Activated B cell treated with CpG ODN at 0.5 μM for 24 hours (primary cell): Measurements from ENCODE around the gene TPTE. TPM values are rescaled to one million over a fixed set of nuclear protein-coding genes. Genes with fewer than 3 reads are reported as not detected.
"Not testable (repeated sequence)": the region's sequence is repeated elsewhere in the genome, so short reads cannot be mapped to it uniquely, and the experiment has no call there.

Experiments used
- ATAC-seq: fragments of 200-7000 bp; cut with Tn5 transposase; one replicate; pipeline ENCODE4 v1.10.0; 2021; ENCODE audit warnings: low read depth, mild to moderate bottlenecking, moderate library complexity
- CTCF ChIA-PET: fragments of 350-600 bp; sonication (Branson Sonifier 250); formaldehyde crosslinking; loops from one replicate; lab custom pipeline; 2021; ENCODE audit warnings: antibody characterized with exemption; lab: Charles Lee
- POLR2A ChIA-PET: fragments of 350-600 bp; sonication (Branson Sonifier 250); formaldehyde crosslinking; loops from one replicate; lab custom pipeline; 2021; ENCODE audit warnings: antibody characterized with exemption; lab: Charles Lee
- DNase-seq: peaks from one replicate; pipeline ENCODE4 v3.0.0; 2022
- H3K27ac Mint-ChIP-seq: one replicate; pipeline ENCODE4 v1.8.0; 2020; ENCODE audit warnings: mixed read lengths
- H3K27me3 Mint-ChIP-seq: one replicate; pipeline ENCODE4 v1.8.0; 2021; ENCODE audit warnings: mixed read lengths
- H3K36me3 Mint-ChIP-seq: one replicate; pipeline ENCODE4 v1.8.0; 2021; ENCODE audit warnings: low read depth, mixed read lengths
- H3K4me1 Mint-ChIP-seq: one replicate; pipeline ENCODE4 v1.8.0; 2021; ENCODE audit warnings: mixed read lengths
- H3K4me3 Mint-ChIP-seq: one replicate; pipeline ENCODE4 v1.8.0; 2020; ENCODE audit warnings: mild to moderate bottlenecking, mixed read lengths
- H3K9me3 Mint-ChIP-seq: one replicate; pipeline ENCODE4 v1.8.0; 2020; ENCODE audit warnings: mixed read lengths
- CTCF ChIP-seq: fragments of 200-600 bp; IDR thresholded peaks from one replicate; pipeline ENCODE4 v1.8.0; 2022; ENCODE audit warnings: antibody characterized with exemption, mild to moderate bottlenecking
- intact Hi-C: fragments of 100-400 bp; cut with micrococcal nuclease; formaldehyde crosslinking; loops from one replicate; pipeline ENCODE4 v1.15.1; 2024
- total RNA-seq: library from RNA; stranded (reverse); gene quantifications from 2 replicates; pipeline ENCODE4 v1.2.3, GENCODE V29; 2022

The TPTE gene
- total RNA-seq = not detected in 2 replicates

- no peaks in the 10 kb centered on the region for H3K4me1 Mint-ChIP-seq
- no peaks in the 10 kb centered on the region for H3K36me3 Mint-ChIP-seq
- intact Hi-C loops = no loop called here
- H3K27ac Mint-ChIP-seq = no peak within 1 kb of the TSS
- ATAC-seq (peak; percentile 31), DNase-seq (no peak)
- peaks cover 23% of the 10 kb centered on the region for H3K9me3 Mint-ChIP-seq
- no peak within 1 kb of the TSS for H3K4me3 Mint-ChIP-seq
- POLR2A ChIA-PET = no interaction called here
- TF ChIP-seq CTCF = no peak
- CTCF ChIA-PET = no interaction called here
- H3K27me3 Mint-ChIP-seq = no peaks in the 10 kb centered on the region
Observed at GRCh38 chr21:10521091-10521598, at the start of gene TPTE. Gene TPTE, plus strand, starts transcription at chr21:10521583. Its CDS starts 17,141 bp downstream, at chr21:10538724.

GRCh38 chr21:10471999-10472398 lies 49.4 kb upstream of the TPTE start:
- H3K27me3 Mint-ChIP-seq, H3K9me3 Mint-ChIP-seq, H3K4me1 Mint-ChIP-seq, ATAC-seq, POLR2A ChIA-PET, H3K36me3 Mint-ChIP-seq, CTCF ChIA-PET, H3K27ac Mint-ChIP-seq, DNase-seq, intact Hi-C loops, H3K4me3 Mint-ChIP-seq: not testable (repeated sequence)

- peaks cover 12% of the 10 kb centered on the region for H3K9me3 Mint-ChIP-seq
- POLR2A ChIA-PET, H3K27ac Mint-ChIP-seq, CTCF ChIA-PET, intact Hi-C loops, DNase-seq, ATAC-seq, H3K27me3 Mint-ChIP-seq, H3K36me3 Mint-ChIP-seq, H3K4me3 Mint-ChIP-seq, H3K4me1 Mint-ChIP-seq: not testable (repeated sequence)
Observed at GRCh38 chr21:10477794-10478193, 43.6 kb upstream of the TPTE start.

- H3K4me1 Mint-ChIP-seq, DNase-seq, intact Hi-C loops, CTCF ChIA-PET, H3K36me3 Mint-ChIP-seq, H3K27me3 Mint-ChIP-seq, ATAC-seq, POLR2A ChIA-PET, H3K27ac Mint-ChIP-seq, H3K4me3 Mint-ChIP-seq: not testable (repeated sequence)
- peaks cover 15% of the 10 kb centered on the region for H3K9me3 Mint-ChIP-seq
Observed at GRCh38 chr21:10479875-10480274, 41.5 kb upstream of the TPTE start.

GRCh38 chr21:10484864-10485263 lies 36.5 kb upstream of the TPTE start:
- intact Hi-C loops, ATAC-seq, POLR2A ChIA-PET, DNase-seq, H3K27ac Mint-ChIP-seq, H3K36me3 Mint-ChIP-seq, H3K4me3 Mint-ChIP-seq, CTCF ChIA-PET, H3K27me3 Mint-ChIP-seq, H3K4me1 Mint-ChIP-seq: not testable (repeated sequence)
- H3K9me3 Mint-ChIP-seq = peaks cover 13% of the 10 kb centered on the region

- CTCF ChIA-PET, H3K9me3 Mint-ChIP-seq, H3K27me3 Mint-ChIP-seq, POLR2A ChIA-PET, intact Hi-C loops, DNase-seq, H3K36me3 Mint-ChIP-seq, H3K4me3 Mint-ChIP-seq, H3K4me1 Mint-ChIP-seq, H3K27ac Mint-ChIP-seq, ATAC-seq: not testable (repeated sequence)
Observed at GRCh38 chr21:10490453-10490852, 30.9 kb upstream of the TPTE start.

- Mint-ChIP-seq H3K36me3 (no peaks in the 10 kb centered on the region), H3K9me3 (peaks cover 17% of the 10 kb centered on the region), H3K4me1 (no peaks in the 10 kb centered on the region), H3K27ac (no peak overlapping the region), H3K4me3 (no peak overlapping the region), H3K27me3 (no peaks in the 10 kb centered on the region)
- ATAC-seq (no peak), DNase-seq (no peak)
- no peak for TF ChIP-seq CTCF
- intact Hi-C loops = no loop called here
- ChIA-PET POLR2A (no interaction called here), CTCF (no interaction called here)
Observed at GRCh38 chr21:10511116-10511515, 10.3 kb upstream of the TPTE start.

- H3K36me3 Mint-ChIP-seq, H3K4me3 Mint-ChIP-seq, POLR2A ChIA-PET, CTCF ChIA-PET, H3K27me3 Mint-ChIP-seq, DNase-seq, ATAC-seq, H3K4me1 Mint-ChIP-seq, intact Hi-C loops, H3K27ac Mint-ChIP-seq: not testable (repeated sequence)
- H3K9me3 Mint-ChIP-seq = peaks cover 24% of the 10 kb centered on the region
Observed at GRCh38 chr21:10516889-10517288, 4.5 kb upstream of the TPTE start.

GRCh38 chr21:10517904-10518303 lies 3.5 kb upstream of the TPTE start:
- CTCF ChIA-PET = not testable (repeated sequence)

GRCh38 chr21:10521835-10522500 lies 585 bp downstream of the TPTE start:
- H3K4me1 Mint-ChIP-seq, CTCF ChIA-PET: not testable (repeated sequence)
- peaks cover 23% of the 10 kb centered on the region for H3K9me3 Mint-ChIP-seq

More at GRCh38 chr21:10517904-10518303, 3.5 kb upstream of the TPTE start:
- intact Hi-C loops, DNase-seq, H3K36me3 Mint-ChIP-seq, POLR2A ChIA-PET, H3K4me3 Mint-ChIP-seq, H3K27ac Mint-ChIP-seq, H3K4me1 Mint-ChIP-seq, ATAC-seq, H3K27me3 Mint-ChIP-seq: not testable (repeated sequence)
- peaks cover 24% of the 10 kb centered on the region for H3K9me3 Mint-ChIP-seq

More at GRCh38 chr21:10521835-10522500, 585 bp downstream of the TPTE start:
- H3K36me3 Mint-ChIP-seq, H3K27me3 Mint-ChIP-seq, DNase-seq, H3K27ac Mint-ChIP-seq, intact Hi-C loops, H3K4me3 Mint-ChIP-seq, POLR2A ChIA-PET: not testable (repeated sequence)
- ATAC-seq = peak; percentile 64
